Chondrocyte (in vitro differentiated cells): ENCODE results near the gene RPRM. TPM values are rescaled to one million over a fixed set of nuclear protein-coding genes. Genes with fewer than 3 reads are reported as not detected.
"Not testable (repeated sequence)": the region's sequence is repeated elsewhere in the genome, so short reads cannot be mapped to it uniquely, and the experiment has no call there.

Experiments used
- DNase-seq: peaks from one replicate; pipeline ENCODE4 v3.0.0; 2021; ENCODE audit warnings: mixed read lengths, low spot score
- H3K27ac Mint-ChIP-seq: one replicate; pipeline ENCODE4 v1.8.0; 2021; ENCODE audit warnings: mild to moderate bottlenecking, moderate library complexity, mixed read lengths; ENCODE audit not compliant: unreplicated experiment
- H3K27me3 Mint-ChIP-seq: 2 replicates; pipeline ENCODE4 v1.8.0; 2021; ENCODE audit warnings: low read depth, mixed read lengths
- H3K36me3 Mint-ChIP-seq: 2 replicates; pipeline ENCODE4 v1.8.0; 2021; ENCODE audit warnings: low read depth, mixed read lengths
- H3K4me1 Mint-ChIP-seq: 2 replicates; pipeline ENCODE4 v1.8.0; 2021; ENCODE audit warnings: low read depth, mild to moderate bottlenecking, mixed read lengths
- H3K4me3 Mint-ChIP-seq: one replicate; pipeline ENCODE4 v1.8.0; 2021; ENCODE audit warnings: mild to moderate bottlenecking, moderate library complexity, mixed read lengths; ENCODE audit not compliant: unreplicated experiment
- H3K9me3 Mint-ChIP-seq: 2 replicates; pipeline ENCODE4 v1.8.0; 2021; ENCODE audit warnings: low read depth, mixed read lengths
- CTCF ChIP-seq: fragments of 200-600 bp; sonication (generic); IDR thresholded peaks from 2 replicates; pipeline ENCODE4 v1.5.0; 2021; ENCODE audit warnings: antibody characterized with exemption, mild to moderate bottlenecking, moderate library complexity
- total RNA-seq: library from RNA; stranded (reverse); gene quantifications from 3 replicates; pipeline ENCODE4 v1.2.1, GENCODE V29; 2021

Gene RPRM
- total RNA-seq, 1 donor from 2014 or later, result not detected

DNA sequence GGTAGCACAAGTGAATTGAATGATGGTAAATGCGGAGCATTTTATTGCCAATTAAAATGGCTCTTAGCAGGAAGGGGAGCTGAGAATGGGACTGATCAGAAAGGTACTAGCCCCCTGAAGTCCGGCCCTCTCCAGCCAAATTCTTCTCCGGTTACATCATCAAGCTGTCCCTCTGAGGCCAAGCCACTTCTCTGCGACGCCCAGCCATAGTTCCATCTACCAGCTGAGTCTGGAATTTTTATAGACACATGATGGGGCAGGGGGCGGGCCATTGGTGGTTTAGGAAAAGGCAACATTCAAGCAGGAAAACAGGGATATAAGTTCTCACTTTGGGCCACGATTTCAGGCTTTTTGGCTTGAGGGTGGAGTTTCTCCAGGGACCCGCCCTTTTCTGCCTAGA is 22.7 kb downstream of the RPRM start:
- Mint-ChIP-seq H3K9me3 (no peaks in the 10 kb centered on the region), H3K27me3 (peaks cover 5% of the 10 kb centered on the region), H3K4me1 (no peaks in the 10 kb centered on the region), H3K27ac (no peak overlapping the region), H3K36me3 (no peaks in the 10 kb centered on the region), H3K4me3 (no peak overlapping the region)
- TF ChIP-seq CTCF, result no peak
- no peak for DNase-seq

- Mint-ChIP-seq H3K27ac (no peak overlapping the region), H3K27me3 (peaks cover 5% of the 10 kb centered on the region), H3K36me3 (no peaks in the 10 kb centered on the region), H3K4me3 (no peak overlapping the region), H3K4me1 (no peaks in the 10 kb centered on the region), H3K9me3 (no peaks in the 10 kb centered on the region)
- DNase-seq, result no peak
- TF ChIP-seq CTCF, result no peak
These were observed 23.2 kb downstream of the RPRM start for GRCh38 chr2:153455403-153455802.

GRCh38 chr2:153451611-153452010 is 27.0 kb downstream of the RPRM start:
- Mint-ChIP-seq H3K9me3 (no peaks in the 10 kb centered on the region), H3K4me3 (no peak overlapping the region), H3K4me1 (no peaks in the 10 kb centered on the region), H3K27me3 (no peaks in the 10 kb centered on the region), H3K36me3 (no peaks in the 10 kb centered on the region), H3K27ac (no peak overlapping the region)
- no peak for TF ChIP-seq CTCF
- DNase-seq, result no peak

GRCh38 chr2:153443106-153443505 is 35.5 kb downstream of the RPRM start:
- H3K4me1 Mint-ChIP-seq, result no peaks in the 10 kb centered on the region
- no peaks in the 10 kb centered on the region for H3K36me3 Mint-ChIP-seq
- no peak overlapping the region for H3K4me3 Mint-ChIP-seq
- TF ChIP-seq CTCF, result no peak
- no peaks in the 10 kb centered on the region for H3K27me3 Mint-ChIP-seq
- H3K27ac Mint-ChIP-seq, result no peak overlapping the region
- no peak for DNase-seq
- H3K9me3 Mint-ChIP-seq, result peaks cover 26% of the 10 kb centered on the region

DNA sequence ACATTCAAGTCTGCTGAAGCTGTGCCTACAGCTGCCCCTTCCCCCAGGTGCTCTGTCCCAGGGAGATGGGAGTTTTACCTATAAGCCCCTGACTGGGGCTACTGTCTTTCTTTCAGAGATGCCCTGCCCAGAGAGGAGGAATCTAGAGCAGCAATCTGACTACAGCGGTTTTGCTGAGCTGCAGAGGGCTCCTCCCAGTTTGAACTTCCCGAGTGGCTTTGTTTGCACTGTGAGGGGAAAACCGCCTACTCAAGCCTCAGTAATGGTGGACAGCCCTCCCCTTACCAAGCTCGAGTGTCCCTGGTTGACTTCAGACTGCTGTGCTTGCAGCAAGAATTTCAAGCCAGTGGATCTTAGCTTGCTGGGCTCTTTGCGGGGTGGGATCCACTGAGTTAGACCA is 35.9 kb downstream of the RPRM start:
- H3K4me3 Mint-ChIP-seq, result not testable (repeated sequence)
- peaks cover 27% of the 10 kb centered on the region for H3K9me3 Mint-ChIP-seq

GRCh38 chr2:153440090-153440489 is 38.5 kb downstream of the RPRM start:
- H3K27ac Mint-ChIP-seq, H3K4me3 Mint-ChIP-seq, H3K36me3 Mint-ChIP-seq, H3K4me1 Mint-ChIP-seq, DNase-seq, H3K27me3 Mint-ChIP-seq: not testable (repeated sequence)
- H3K9me3 Mint-ChIP-seq, result peaks cover 34% of the 10 kb centered on the region

More for the DNA sequence above, 35.9 kb downstream of the RPRM start:
- not testable (repeated sequence) for H3K36me3 Mint-ChIP-seq, DNase-seq, H3K27ac Mint-ChIP-seq, H3K4me1 Mint-ChIP-seq, H3K27me3 Mint-ChIP-seq
